Measurements from ENCODE around the gene CXCL9.
"Not testable (repeated sequence)": the region's sequence is repeated elsewhere in the genome, so short reads cannot be mapped to it uniquely, and the experiment has no call there.

CXCL9 gene

GRCh38 chr4:76003035-76003434 is 4.3 kb downstream of the CXCL9 start:
- Mint-ChIP-seq H3K27ac (no peak overlapping the region), H3K9me3 (no peaks in the 10 kb centered on the region), H3K36me3 (ENCODE audit: low read depth) (no peaks in the 10 kb centered on the region), H3K4me1 (no peaks in the 10 kb centered on the region), H3K27me3 (ENCODE audit: low read depth, poor library complexity) (peaks cover 16% of the 10 kb centered on the region), H3K4me3 (no peak overlapping the region)
- TF ChIP-seq, protein P1, sequence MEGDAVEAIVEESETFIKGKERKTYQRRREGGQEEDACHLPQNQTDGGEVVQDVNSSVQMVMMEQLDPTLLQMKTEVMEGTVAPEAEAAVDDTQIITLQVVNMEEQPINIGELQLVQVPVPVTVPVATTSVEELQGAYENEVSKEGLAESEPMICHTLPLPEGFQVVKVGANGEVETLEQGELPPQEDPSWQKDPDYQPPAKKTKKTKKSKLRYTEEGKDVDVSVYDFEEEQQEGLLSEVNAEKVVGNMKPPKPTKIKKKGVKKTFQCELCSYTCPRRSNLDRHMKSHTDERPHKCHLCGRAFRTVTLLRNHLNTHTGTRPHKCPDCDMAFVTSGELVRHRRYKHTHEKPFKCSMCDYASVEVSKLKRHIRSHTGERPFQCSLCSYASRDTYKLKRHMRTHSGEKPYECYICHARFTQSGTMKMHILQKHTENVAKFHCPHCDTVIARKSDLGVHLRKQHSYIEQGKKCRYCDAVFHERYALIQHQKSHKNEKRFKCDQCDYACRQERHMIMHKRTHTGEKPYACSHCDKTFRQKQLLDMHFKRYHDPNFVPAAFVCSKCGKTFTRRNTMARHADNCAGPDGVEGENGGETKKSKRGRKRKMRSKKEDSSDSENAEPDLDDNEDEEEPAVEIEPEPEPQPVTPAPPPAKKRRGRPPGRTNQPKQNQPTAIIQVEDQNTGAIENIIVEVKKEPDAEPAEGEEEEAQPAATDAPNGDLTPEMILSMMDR (IDR thresholded peaks at IDR 0.05), result no peak
- DNase-seq, result no peak

DNA sequence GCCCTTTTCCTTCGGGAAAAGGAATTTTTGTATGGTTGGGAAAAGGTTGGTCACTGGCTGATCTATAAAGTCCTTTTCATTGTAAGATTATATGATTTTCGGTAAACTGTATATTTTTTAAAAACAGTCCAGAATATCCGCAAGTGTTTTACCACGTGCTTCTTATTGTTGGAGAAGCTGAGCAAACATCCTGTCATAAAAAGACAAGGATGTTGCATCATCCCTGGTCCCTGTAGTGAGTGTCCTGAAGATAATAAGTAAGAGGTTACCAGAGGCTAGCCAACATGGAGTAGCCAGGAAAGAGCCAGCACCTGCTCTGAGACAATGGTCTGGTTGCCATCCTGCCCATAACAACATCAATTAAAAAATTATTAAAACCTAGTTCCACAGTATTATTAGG is 5.1 kb downstream of the CXCL9 start:
- TF ChIP-seq, protein P1 (IDR thresholded peaks at IDR 0.05), result no peak
- no peak overlapping the region for H3K4me3 Mint-ChIP-seq
- no peaks in the 10 kb centered on the region for H3K4me1 Mint-ChIP-seq
- no peak for DNase-seq
- no peak overlapping the region for H3K27ac Mint-ChIP-seq
- no peaks in the 10 kb centered on the region for H3K9me3 Mint-ChIP-seq
- H3K27me3 Mint-ChIP-seq (ENCODE audit: low read depth, poor library complexity), result peaks cover 9% of the 10 kb centered on the region
- H3K36me3 Mint-ChIP-seq (ENCODE audit: low read depth), result no peaks in the 10 kb centered on the region

- no peak overlapping the region for H3K27ac Mint-ChIP-seq
- DNase-seq, result no peak
- H3K4me1 Mint-ChIP-seq, result no peaks in the 10 kb centered on the region
- H3K36me3 Mint-ChIP-seq (ENCODE audit: low read depth), result no peaks in the 10 kb centered on the region
- H3K9me3 Mint-ChIP-seq, result no peaks in the 10 kb centered on the region
- peaks cover 9% of the 10 kb centered on the region for H3K27me3 Mint-ChIP-seq (ENCODE audit: low read depth, poor library complexity)
- H3K4me3 Mint-ChIP-seq, result no peak overlapping the region
- TF ChIP-seq, protein P1 (IDR thresholded peaks at IDR 0.05), result no peak
Observed at GRCh38 chr4:76001700-76002099, 5.6 kb downstream of the CXCL9 start.

GRCh38 chr4:76000279-76000678 is 7.0 kb downstream of the CXCL9 start:
- Mint-ChIP-seq H3K27me3 (ENCODE audit: low read depth, poor library complexity) (peaks cover 6% of the 10 kb centered on the region), H3K4me3 (no peak overlapping the region), H3K4me1 (no peaks in the 10 kb centered on the region), H3K9me3 (no peaks in the 10 kb centered on the region), H3K27ac (no peak overlapping the region), H3K36me3 (ENCODE audit: low read depth) (no peaks in the 10 kb centered on the region)
- TF ChIP-seq, protein P1 (IDR thresholded peaks at IDR 0.05), result no peak
- DNase-seq, result no peak

DNA sequence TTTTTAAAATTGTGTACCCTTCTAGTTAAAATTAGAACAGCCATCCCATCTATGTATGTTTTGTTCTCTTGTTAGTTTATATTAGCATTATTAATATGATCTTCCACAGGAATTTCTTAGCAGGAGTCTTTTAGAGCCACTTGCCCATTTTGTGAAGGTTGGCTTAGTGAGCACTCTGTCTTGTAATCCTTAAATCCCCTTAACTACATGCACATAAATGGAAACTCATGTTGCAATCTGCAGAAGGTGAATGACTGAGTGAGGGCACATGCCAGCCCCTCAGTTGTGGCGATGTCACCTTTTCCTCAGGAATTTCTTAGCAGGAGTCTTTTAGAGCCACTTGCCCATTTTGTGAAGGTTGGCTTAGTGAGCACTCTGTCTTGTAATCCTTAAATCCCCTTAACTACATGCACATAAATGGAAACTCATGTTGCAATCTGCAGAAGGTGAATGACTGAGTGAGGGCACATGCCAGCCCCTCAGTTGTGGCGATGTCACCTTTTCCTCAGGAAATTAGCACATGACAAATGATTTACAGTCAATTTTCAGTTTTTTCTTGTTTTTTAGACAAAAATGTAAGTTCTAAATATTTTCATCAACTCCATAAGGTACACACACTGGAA is 8.7 kb downstream of the CXCL9 start:
- not testable (repeated sequence) for H3K4me3 Mint-ChIP-seq; DNase-seq; H3K27ac Mint-ChIP-seq; H3K36me3 Mint-ChIP-seq (ENCODE audit: low read depth); H3K9me3 Mint-ChIP-seq; H3K4me1 Mint-ChIP-seq
- peaks cover 14% of the 10 kb centered on the region for H3K27me3 Mint-ChIP-seq (ENCODE audit: low read depth, poor library complexity)

DNA sequence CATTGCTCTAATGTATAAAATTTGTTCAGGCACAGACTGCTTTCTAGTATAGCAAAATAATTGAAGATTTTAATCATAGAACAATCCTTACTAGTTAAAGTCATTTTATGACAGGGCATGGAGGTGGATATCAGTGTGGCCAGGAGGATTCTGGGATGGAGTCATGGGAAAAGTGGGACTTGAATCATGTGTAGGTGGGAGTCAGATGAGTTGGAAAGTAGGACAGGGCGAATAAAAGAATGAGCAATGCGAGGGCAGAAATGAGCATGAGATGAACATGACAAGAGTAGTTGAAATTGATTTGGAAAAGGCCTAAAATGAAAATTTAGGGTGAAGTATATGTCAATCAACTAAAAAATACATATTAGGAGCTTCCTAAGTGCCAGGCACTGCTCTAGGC is 9.4 kb downstream of the CXCL9 start:
- TF ChIP-seq, protein P1 (IDR thresholded peaks at IDR 0.05), result no peak
- no peak for DNase-seq
- Mint-ChIP-seq H3K9me3 (no peaks in the 10 kb centered on the region), H3K4me3 (no peak overlapping the region), H3K27me3 (ENCODE audit: low read depth, poor library complexity) (peaks cover 18% of the 10 kb centered on the region), H3K4me1 (no peaks in the 10 kb centered on the region), H3K27ac (no peak overlapping the region), H3K36me3 (ENCODE audit: low read depth) (no peaks in the 10 kb centered on the region)

Data from nephron progenitor cell (in vitro differentiated cells).